GM12878 (cell line): ENCODE data around the gene SLC9A8. TPM values are rescaled to one million over a fixed set of nuclear protein-coding genes. Genes with fewer than 3 reads are reported as not detected.

Experiments
- ATAC-seq: fragments of 200-7000 bp; cut with Tn5 transposase; 3 replicates; pipeline ENCODE4 v1.9.1; 2020; ENCODE audit warnings: mild to moderate bottlenecking, moderate library complexity
- BruUV-seq: library from RNA; stranded (reverse); fragments of 400-500 nt; replicated peaks from 2 replicates; lab custom pipeline; 2021; lab: Mats Ljungman, UMichigan
- CTCF ChIA-PET: fragments of 300-600 bp; sonication (Branson Sonifier 250); formaldehyde crosslinking; extraction: SDS; loops from one replicate; lab custom pipeline; 2021; ENCODE audit warnings: inconsistent platforms; lab: Yijun Ruan, JAX
- POLR2A ChIA-PET: fragments of 350-600 bp; formaldehyde crosslinking; extraction: SDS; loops from one replicate; lab custom pipeline; 2021; ENCODE audit warnings: inconsistent platforms; lab: Charles Lee
- RAD21 ChIA-PET: fragments of 300-600 bp; sonication (Branson Sonifier 250); formaldehyde crosslinking; loops from one replicate; lab custom pipeline; 2023; ENCODE audit warnings: antibody characterized with exemption; ENCODE audit not compliant: unreplicated experiment; lab: Charles Lee
- SMC1A ChIA-PET: fragments of 300-600 bp; sonication (Branson Sonifier 250); formaldehyde crosslinking; loops from one replicate; lab custom pipeline; 2023; ENCODE audit not compliant: unreplicated experiment, uncharacterized antibody; lab: Charles Lee
- DNase-seq: peaks from one replicate; pipeline ENCODE4 v3.0.0-alpha.2; 2011; ENCODE audit warnings: low read depth, low spot score
- FAIRE-seq: peaks from 3 replicates; lab custom pipeline; 2011; peaks lifted over from hg19 to GRCh38; lab: Jason Lieb, UNC
- H2AFZ ChIP-seq: 2 replicates; pipeline ENCODE4 v1.6.0; 2011; ENCODE audit warnings: low read depth, low read length, control low read depth; ENCODE audit not compliant: control insufficient read depth
- H3K27ac ChIP-seq: 2 replicates; pipeline ENCODE4 v1.5.1; 2011; ENCODE audit warnings: control low read depth; ENCODE audit not compliant: control insufficient read depth, insufficient read depth
- H3K27me3 ChIP-seq, 2 experiments: replicated peaks in 1 of 2; 2 replicates each; pipeline versions ENCODE4 v1.6.0 to v1.6.1; 2011; ENCODE audit warnings: low read length in 1 of 2; ENCODE audit not compliant: control insufficient read depth in 2 of 2, insufficient read depth in 2 of 2
- H3K36me3 ChIP-seq, 2 experiments: 2 replicates each; pipeline ENCODE4 v1.5.1; 2011; ENCODE audit warnings: low read length in 1 of 2; ENCODE audit not compliant: control insufficient read depth in 2 of 2, insufficient read depth in 2 of 2
- H3K4me1 ChIP-seq: 2 replicates; pipeline ENCODE4 v1.6.1; 2011; ENCODE audit warnings: mild to moderate bottlenecking, low read length, moderate library complexity, mixed read lengths; ENCODE audit not compliant: control insufficient read depth, insufficient read depth
- H3K4me2 ChIP-seq: 2 replicates; pipeline ENCODE4 v1.6.0; 2011; ENCODE audit warnings: control low read depth; ENCODE audit not compliant: control insufficient read depth, insufficient read depth
- H3K4me3 ChIP-seq: fragments of 200-600 bp; sonication (generic); 2 replicates; pipeline ENCODE4 v1.5.1; 2016
- H3K79me2 ChIP-seq: 2 replicates; pipeline ENCODE4 v1.6.0; 2011; ENCODE audit warnings: low read length; ENCODE audit not compliant: control insufficient read depth, insufficient read depth
- H3K9ac ChIP-seq: 2 replicates; pipeline ENCODE4 v1.8.0; 2011; ENCODE audit warnings: low read length, control low read depth, mixed read lengths; ENCODE audit not compliant: control insufficient read depth, insufficient read depth
- H3K9me3 ChIP-seq: replicated peaks from 3 replicates; pipeline ENCODE4 v1.5.1; 2011; ENCODE audit warnings: mild to moderate bottlenecking, low read length; ENCODE audit not compliant: control insufficient read depth, insufficient read depth
- H4K20me1 ChIP-seq: 2 replicates; pipeline ENCODE4 v1.6.0; 2011; ENCODE audit not compliant: control insufficient read depth, insufficient read depth
- RAD51 ChIP-seq: fragments of 450-650 bp; IDR thresholded peaks from 2 replicates; pipeline ENCODE4 v1.6.1; 2016; ENCODE audit warnings: moderate library complexity, mild to moderate bottlenecking, inconsistent platforms
- ZNF384 ChIP-seq: IDR thresholded peaks from 2 replicates; pipeline ENCODE4 v1.6.1; 2012; ENCODE audit warnings: low read depth, mild to moderate bottlenecking, low read length, improper control_type of control experiment, borderline replicate concordance
- WGBS: methylation state at CpG from one replicate; pipeline ENCODE4 v1.1.6; 2016; ENCODE audit warnings: low lambda C conversion rate; ENCODE audit not compliant: insufficient replicate concordance, insufficient coverage; ENCODE audit errors: missing lambda C conversion rate; 5-methylcytosine and 5-hydroxymethylcytosine counted together
- in situ Hi-C: fragments of 300-500 bp; cut with MboI; formaldehyde crosslinking; loops from 9 replicates; pipeline ENCODE4 v1.14.3; 2018; ENCODE audit warnings: mixed read lengths
- intact Hi-C: fragments of 100-400 bp; cut with micrococcal nuclease; formaldehyde crosslinking; loops from one replicate; pipeline ENCODE4 v1.14.2; 2022; ENCODE audit not compliant: unreplicated experiment
- polyA plus RNA-seq, 11 experiments: library from polyadenylated mRNA; depleted of rRNA in 4 of 11; unstranded in 6 of 11; stranded (reverse) in 5 of 11; fragments of >200 nt; fragmentation: Nextera tagmentation in 4 of 11; fragmentation: Illumina TruSeq in 1 of 11; extraction: Ambion mirVana in 4 of 11; extraction: Trizol in 1 of 11; gene quantifications; 1 replicate in 1 of 11; 2 replicates in 10 of 11; pipeline versions ENCODE4 v1.2.1 to v1.2.3, GENCODE V29; 2011 to 2016; ENCODE audit warnings: inconsistent platforms in 2 of 11, missing spikeins in 2 of 11, low read depth in 1 of 11
- total RNA-seq, 4 experiments: library from RNA; depleted of rRNA in 3 of 4; stranded (reverse); fragments of >200 nt in 3 of 4; fragmentation: Illumina TruSeq in 1 of 4; extraction: Trizol in 1 of 4; gene quantifications; 2 replicates each; pipeline versions ENCODE4 v1.2.1 to v1.2.3, GENCODE V29; 2013 to 2021
- TF ChIP-seq, protein P1 (sequence below): fragments of 450-650 bp; IDR thresholded peaks from 2 replicates; pipeline ENCODE4 v1.6.1; 2017; ENCODE audit warnings: mild to moderate bottlenecking, moderate library complexity

SLC9A8 gene
- total and polyA plus RNA-seq, 10 of the 15 experiments (the other 5 are each of a cell fraction or from before 2014, with no cell fraction given): 0.40 to 15.5 (median 6.5) TPM

DNA sequence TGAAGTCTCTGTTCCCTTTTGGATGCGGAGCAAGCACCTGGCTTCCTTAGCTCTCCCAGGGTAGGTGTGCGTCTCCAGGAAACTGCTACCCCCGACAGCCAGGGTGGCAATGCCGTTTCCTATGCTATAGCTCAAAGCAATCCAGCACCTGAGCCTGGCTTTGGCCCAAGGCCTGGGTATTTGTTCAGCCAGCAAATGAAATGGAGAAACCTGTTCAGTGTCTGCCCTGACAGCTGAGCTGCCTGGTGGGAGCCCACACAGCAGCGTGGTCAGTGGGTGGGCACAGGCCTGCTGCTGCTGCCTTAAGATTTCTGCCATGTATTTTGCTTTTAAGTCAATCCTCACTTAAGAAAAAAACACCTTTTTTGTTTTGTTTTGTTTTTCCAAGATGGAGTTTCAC, 89.0 kb downstream of the SLC9A8 start:
- peaks cover 12 to 15% of the 10 kb centered on the region in 2 experiments; a peak in 3 of 4 replicates for H3K36me3 ChIP-seq
- no peaks in the 10 kb centered on the region for H3K27me3 ChIP-seq
- TF ChIP-seq, protein P1, sequence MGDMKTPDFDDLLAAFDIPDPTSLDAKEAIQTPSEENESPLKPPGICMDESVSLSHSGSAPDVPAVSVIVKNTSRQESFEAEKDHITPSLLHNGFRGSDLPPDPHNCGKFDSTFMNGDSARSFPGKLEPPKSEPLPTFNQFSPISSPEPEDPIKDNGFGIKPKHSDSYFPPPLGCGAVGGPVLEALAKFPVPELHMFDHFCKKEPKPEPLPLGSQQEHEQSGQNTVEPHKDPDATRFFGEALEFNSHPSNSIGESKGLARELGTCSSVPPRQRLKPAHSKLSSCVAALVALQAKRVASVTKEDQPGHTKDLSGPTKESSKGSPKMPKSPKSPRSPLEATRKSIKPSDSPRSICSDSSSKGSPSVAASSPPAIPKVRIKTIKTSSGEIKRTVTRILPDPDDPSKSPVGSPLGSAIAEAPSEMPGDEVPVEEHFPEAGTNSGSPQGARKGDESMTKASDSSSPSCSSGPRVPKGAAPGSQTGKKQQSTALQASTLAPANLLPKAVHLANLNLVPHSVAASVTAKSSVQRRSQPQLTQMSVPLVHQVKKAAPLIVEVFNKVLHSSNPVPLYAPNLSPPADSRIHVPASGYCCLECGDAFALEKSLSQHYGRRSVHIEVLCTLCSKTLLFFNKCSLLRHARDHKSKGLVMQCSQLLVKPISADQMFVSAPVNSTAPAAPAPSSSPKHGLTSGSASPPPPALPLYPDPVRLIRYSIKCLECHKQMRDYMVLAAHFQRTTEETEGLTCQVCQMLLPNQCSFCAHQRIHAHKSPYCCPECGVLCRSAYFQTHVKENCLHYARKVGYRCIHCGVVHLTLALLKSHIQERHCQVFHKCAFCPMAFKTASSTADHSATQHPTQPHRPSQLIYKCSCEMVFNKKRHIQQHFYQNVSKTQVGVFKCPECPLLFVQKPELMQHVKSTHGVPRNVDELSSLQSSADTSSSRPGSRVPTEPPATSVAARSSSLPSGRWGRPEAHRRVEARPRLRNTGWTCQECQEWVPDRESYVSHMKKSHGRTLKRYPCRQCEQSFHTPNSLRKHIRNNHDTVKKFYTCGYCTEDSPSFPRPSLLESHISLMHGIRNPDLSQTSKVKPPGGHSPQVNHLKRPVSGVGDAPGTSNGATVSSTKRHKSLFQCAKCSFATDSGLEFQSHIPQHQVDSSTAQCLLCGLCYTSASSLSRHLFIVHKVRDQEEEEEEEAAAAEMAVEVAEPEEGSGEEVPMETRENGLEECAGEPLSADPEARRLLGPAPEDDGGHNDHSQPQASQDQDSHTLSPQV: no peak
- TF ChIP-seq ZNF384 (no peak), RAD51 (no peak)
- TF ChIP-seq, all 136 proteins: peak for 0
- Histone ChIP-seq H4K20me1 (no peaks in the 10 kb centered on the region; the same call in 1 of the 2 replicates), H3K79me2 (no peaks in the 10 kb centered on the region), H2AFZ (no peak overlapping the region), H3K4me1 (no peaks in the 10 kb centered on the region), H3K4me2 (no peak overlapping the region), H3K9me3 (no peaks in the 10 kb centered on the region), H3K9ac (no peak overlapping the region), H3K27ac (no peak overlapping the region), H3K4me3 (no peak overlapping the region)
- ATAC-seq (no peak), FAIRE-seq (no peak), DNase-seq (no peak)
- intact Hi-C loops (no loop called here), in situ Hi-C loops (no loop called here)
- CTCF ChIA-PET: interaction anchor here (0.8 to 4.7 kb wide), 3 partner anchors 11 to 360 kb away, joined by 3 to 20 read pairs (median 3); no protein-coding TSS in a partner anchor
- SMC1A ChIA-PET: no interaction called here
- RAD21 ChIA-PET: interaction anchor here (1.2 kb wide), 1 partner anchor 170 kb away, joined by 3 read pairs; no protein-coding TSS in a partner anchor
- 83% methylated on average over 5 of the region's 5 CpGs for WGBS
- POLR2A ChIA-PET: no interaction called here
- no TSS peak for BruUV-seq
